Small intestine (tissue), 7 donors: ENCODE results near the gene ZSCAN10. TPM values are rescaled to one million over a fixed set of nuclear protein-coding genes. Genes with fewer than 3 reads are reported as not detected.

Source experiments
- DNase-seq, 2 donors: peaks; one replicate each; pipeline versions ENCODE4 v3.0.0 to v3.0.0-alpha.2; 2013
- FAIRE-seq: peaks from 2 replicates; lab custom pipeline; 2012; peaks lifted over from hg19 to GRCh38; lab: Jason Lieb, UNC
- H3K27ac ChIP-seq, 3 donors: one replicate each; pipeline ENCODE4 v1.5.1; 2013; ENCODE audit warnings: low read length in 2 of 3, mild to moderate bottlenecking in 2 of 3, control low read depth in 1 of 3, inconsistent platforms in 1 of 3, low read depth in 1 of 3, moderate library complexity in 1 of 3
- H3K27me3 ChIP-seq, 3 donors: one replicate each; pipeline ENCODE4 v1.6.1; 2013; ENCODE audit warnings: low read length in 3 of 3, inconsistent platforms in 1 of 3; ENCODE audit not compliant: control insufficient read depth in 3 of 3, insufficient read depth in 3 of 3
- H3K36me3 ChIP-seq, 3 donors: one replicate each; pipeline ENCODE4 v1.6.1; 2013; ENCODE audit warnings: low read length in 3 of 3, inconsistent platforms in 1 of 3, low read depth in 1 of 3, mild to moderate bottlenecking in 1 of 3, moderate library complexity in 1 of 3; ENCODE audit not compliant: control insufficient read depth in 3 of 3, insufficient read depth in 2 of 3
- H3K4me1 ChIP-seq, 3 donors: one replicate each; pipeline ENCODE4 v1.6.1; 2013; ENCODE audit warnings: low read length in 2 of 3, inconsistent platforms in 1 of 3, low read depth in 1 of 3, mild to moderate bottlenecking in 1 of 3, moderate library complexity in 1 of 3; ENCODE audit not compliant: control insufficient read depth in 3 of 3, insufficient read depth in 2 of 3
- H3K4me3 ChIP-seq, 3 donors: one replicate each; pipeline ENCODE4 v1.5.1; 2013; ENCODE audit warnings: low read length in 3 of 3, control low read depth in 1 of 3, inconsistent platforms in 1 of 3, low read depth in 1 of 3, mild to moderate bottlenecking in 1 of 3, moderate library complexity in 1 of 3
- H3K9me3 ChIP-seq, 2 donors: one replicate each; pipeline ENCODE4 v1.6.1; 2013; ENCODE audit warnings: low read depth in 1 of 2, low read length in 1 of 2; ENCODE audit not compliant: control insufficient read depth in 2 of 2, insufficient read depth in 1 of 2
- WGBS, 3 donors: extraction: QIAGEN DNeasy Blood & Tissue Kit; methylation state at CpG; one replicate each; pipeline ENCODE4 v1.1.7; 2013; 5-methylcytosine and 5-hydroxymethylcytosine counted together
- polyA plus RNA-seq, 4 donors: library from polyadenylated mRNA; stranded (reverse) in 3 of 4; unstranded in 1 of 4; fragments of 200-250 nt in 3 of 4; fragments of 120-200 nt in 1 of 4; gene quantifications; one replicate each; pipeline versions ENCODE4 v1.2.1 to v1.2.3, GENCODE V29; 2013
- donor health status: healthy with polysubstance abuse.
- donor health status: control.
- donor health status: control.
- donor health status: Bipolar disorder and iron deficiency.
- donor health status: healthy.

Gene ZSCAN10
- polyA plus RNA-seq, 4 donors, result 0.03 to 0.46 TPM; not detected in 2

GRCh38 chr16:3138342-3138741, 39.2 kb upstream of the ZSCAN10 start:
- FAIRE-seq (no peak), DNase-seq (no peak)

DNA sequence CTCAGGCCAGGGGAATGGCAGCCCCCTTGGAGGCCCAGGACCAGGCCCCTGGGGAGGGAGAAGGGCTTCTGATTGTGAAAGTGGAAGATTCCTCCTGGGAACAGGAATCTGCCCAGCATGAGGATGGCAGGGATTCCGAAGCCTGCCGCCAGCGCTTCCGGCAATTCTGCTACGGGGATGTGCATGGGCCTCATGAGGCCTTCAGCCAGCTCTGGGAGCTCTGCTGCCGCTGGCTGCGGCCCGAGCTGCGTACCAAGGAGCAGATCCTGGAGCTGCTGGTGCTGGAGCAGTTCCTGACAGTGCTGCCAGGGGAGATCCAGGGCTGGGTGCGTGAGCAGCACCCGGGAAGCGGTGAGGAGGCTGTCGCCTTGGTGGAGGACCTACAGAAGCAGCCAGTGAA, 38.2 kb upstream of the ZSCAN10 start:
- Histone ChIP-seq H3K4me3 (no peak overlapping the region), H3K36me3 (peaks cover 0 to 50% (median 16%) of the 10 kb centered on the region in 3 donors), H3K9me3 (no peaks in the 10 kb centered on the region), H3K27ac (no peak overlapping the region), H3K4me1 (peaks cover 0 to 7% (median 2%) of the 10 kb centered on the region in 3 donors), H3K27me3 (no peaks in the 10 kb centered on the region)
- FAIRE-seq, result no peak
- WGBS, 3 donors, result 94% methylated on average over 13 of the region's 13 CpGs
- no peak for DNase-seq

More at GRCh38 chr16:3138342-3138741, 39.2 kb upstream of the ZSCAN10 start:
- Histone ChIP-seq H3K27ac (no peak overlapping the region), H3K9me3 (no peaks in the 10 kb centered on the region), H3K4me3 (no peak overlapping the region), H3K36me3 (peaks cover 0 to 61% (median 19%) of the 10 kb centered on the region in 3 donors), H3K27me3 (no peaks in the 10 kb centered on the region), H3K4me1 (peaks cover 0 to 7% (median 5%) of the 10 kb centered on the region in 3 donors)
- WGBS, 3 donors, result 87 to 90% (median 88%) methylated on average over 16 to 21 of the region's 21 CpGs

DNA sequence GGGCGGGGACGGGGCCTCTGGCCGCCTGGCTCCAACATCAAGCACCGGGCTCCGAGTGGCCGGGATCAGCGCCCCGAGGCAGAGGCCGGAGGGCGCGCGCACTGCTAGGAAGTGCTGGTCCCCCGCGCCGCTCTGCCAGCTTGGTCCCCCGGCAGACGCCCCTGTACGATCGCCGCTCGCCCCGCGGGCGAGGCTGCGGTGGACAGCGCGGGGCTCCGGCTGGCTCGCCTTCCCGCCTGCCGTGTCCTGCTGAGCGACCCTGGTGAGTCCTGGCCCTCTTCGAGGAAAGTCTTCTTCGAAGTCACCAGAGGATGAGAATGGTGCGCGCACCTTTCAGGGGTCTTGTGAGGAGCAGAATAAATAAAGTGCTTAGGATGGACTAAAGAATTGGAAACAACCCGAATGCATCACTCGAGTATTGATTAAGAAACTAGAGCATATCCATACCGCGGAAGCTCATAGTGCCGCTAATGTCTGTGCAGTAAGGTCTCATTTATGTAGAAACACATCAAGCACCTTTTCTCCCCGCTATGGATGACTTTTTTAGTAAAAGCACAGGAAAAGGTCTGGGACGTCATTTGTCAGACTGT, 36.1 kb upstream of the ZSCAN10 start:
- DNase-seq (peak in 1 of 2 donors; percentile 30), FAIRE-seq (no peak)
- Histone ChIP-seq H3K27me3 (no peaks in the 10 kb centered on the region), H3K4me3 (peak overlapping the region; percentile 75 to 87 (median 87)), H3K27ac (peak overlapping the region; percentile 82 to 91 (median 89)), H3K4me1 (peaks cover 0 to 7% (median 2%) of the 10 kb centered on the region in 3 donors), H3K9me3 (no peaks in the 10 kb centered on the region), H3K36me3 (peaks cover 0 to 42% (median 2%) of the 10 kb centered on the region in 3 donors)
- WGBS, 3 donors, result 0 to 1% (median 1%) methylated on average over 34 to 43 of the region's 43 CpGs

- Histone ChIP-seq H3K9me3 (no peaks in the 10 kb centered on the region), H3K27me3 (no peaks in the 10 kb centered on the region), H3K4me1 (peaks cover 0 to 11% (median 2%) of the 10 kb centered on the region in 3 donors), H3K4me3 (peak within 1 kb of the TSS; percentile 87 to 95 (median 94)), H3K27ac (peak within 1 kb of the TSS; percentile 89 to 97 (median 95)), H3K36me3 (peaks cover 0 to 43% (median 2%) of the 10 kb centered on the region in 3 donors)
- WGBS, 3 donors, result 0 to 1% (median 0%) methylated on average over 57 to 63 of the region's 63 CpGs
- DNase-seq, result peak; percentile 98 to 99
- FAIRE-seq, result no peak
These were observed 35.4 kb upstream of the ZSCAN10 start, which contains the start of gene ZNF213 for GRCh38 chr16:3134338-3135125. Gene ZNF213 (plus strand): TSS chr16:3135029. CDS start chr16:3137281, 2,252 bp downstream.

DNA sequence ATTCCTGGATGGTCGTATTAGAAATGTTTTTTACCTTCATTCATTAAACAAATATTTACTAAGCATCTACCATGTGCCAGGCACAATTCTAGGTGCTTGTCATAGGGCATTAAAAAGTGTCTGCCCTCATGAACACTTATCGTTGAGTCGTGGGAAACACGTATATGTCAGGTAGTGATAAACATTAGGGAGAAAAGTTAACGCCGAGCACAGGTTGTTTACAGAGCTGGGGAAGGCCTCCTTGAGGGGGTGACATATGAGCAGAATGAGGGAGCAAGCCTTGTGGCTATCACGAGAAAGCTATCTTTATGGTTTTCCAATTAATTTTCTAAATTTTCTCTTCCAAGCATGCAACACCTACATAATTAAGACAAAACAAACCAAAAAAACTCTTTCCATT, 34.8 kb upstream of the ZSCAN10 start:
- 1 to 7% (median 6%) methylated on average over 7 of the region's 7 CpGs for WGBS, 3 donors
- peaks cover 0 to 42% (median 0%) of the 10 kb centered on the region in 3 donors for H3K36me3 ChIP-seq
- peaks cover 0 to 17% (median 2%) of the 10 kb centered on the region in 3 donors for H3K4me1 ChIP-seq
- no peaks in the 10 kb centered on the region for H3K9me3 ChIP-seq
- no peaks in the 10 kb centered on the region for H3K27me3 ChIP-seq
- H3K4me3 ChIP-seq, result peak overlapping the region; percentile 87 to 95 (median 94)
- FAIRE-seq (no peak), DNase-seq (peak in 1 of 2 donors; percentile 46)
- H3K27ac ChIP-seq, result peak overlapping the region; percentile 74 to 97 (median 95)

DNA sequence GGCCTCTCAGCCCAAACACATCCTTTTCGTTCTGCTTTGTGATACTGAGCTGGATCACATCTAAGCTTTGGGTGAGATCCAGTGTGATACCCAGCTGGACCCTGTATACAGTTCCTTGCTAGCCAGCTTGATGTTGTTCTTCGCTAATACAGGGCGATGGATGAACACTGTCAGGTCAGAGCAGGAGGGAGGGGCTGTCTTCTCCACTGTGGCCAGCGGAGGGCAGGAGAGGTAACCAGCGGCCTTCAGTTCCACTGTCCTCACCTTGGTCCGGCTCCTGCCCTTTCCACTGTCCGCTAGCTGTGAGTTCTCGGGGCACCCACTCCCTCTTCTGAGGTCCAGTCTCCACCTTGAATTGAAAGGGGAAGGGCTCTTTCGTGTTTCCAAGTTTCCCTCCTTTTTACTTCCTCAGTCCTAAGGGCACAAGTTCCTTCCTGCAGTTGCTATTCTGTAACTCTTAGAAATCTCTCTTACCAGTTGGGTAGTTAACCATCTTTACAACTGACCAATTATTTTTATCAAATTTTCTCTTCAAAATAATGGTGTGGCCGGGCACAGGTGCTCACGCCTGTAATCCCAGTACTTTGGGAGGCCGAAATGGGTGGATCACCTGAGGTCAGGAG, 32.8 kb upstream of the ZSCAN10 start:
- H3K27ac ChIP-seq, result peak overlapping the region in 1 of 3 donors; percentile 11
- H3K36me3 ChIP-seq, result peaks cover 0 to 30% (median 0%) of the 10 kb centered on the region in 3 donors
- H3K9me3 ChIP-seq, result no peaks in the 10 kb centered on the region
- peaks cover 0 to 17% (median 2%) of the 10 kb centered on the region in 3 donors for H3K4me1 ChIP-seq
- FAIRE-seq (no peak), DNase-seq (peak; percentile 51 to 70)
- H3K27me3 ChIP-seq, result no peaks in the 10 kb centered on the region
- 63 to 66% (median 64%) methylated on average over 12 of the region's 12 CpGs for WGBS, 3 donors
- no peak overlapping the region for H3K4me3 ChIP-seq

- peak; percentile 93 to 95 for DNase-seq
- no peaks in the 10 kb centered on the region for H3K9me3 ChIP-seq
- H3K4me3 ChIP-seq, result peak overlapping the region; percentile 28 to 51 (median 37)
- no peak for FAIRE-seq
- peak overlapping the region; percentile 34 to 67 (median 66) for H3K27ac ChIP-seq
- H3K27me3 ChIP-seq, result no peaks in the 10 kb centered on the region
- H3K36me3 ChIP-seq, result peaks cover 0 to 32% (median 0%) of the 10 kb centered on the region in 3 donors
- H3K4me1 ChIP-seq, result peaks cover 0 to 19% (median 0%) of the 10 kb centered on the region in 3 donors
- WGBS, 3 donors, result 5 to 10% (median 6%) methylated on average over 28 of the region's 28 CpGs
These were observed 30.3 kb upstream of the ZSCAN10 start for GRCh38 chr16:3129137-3130131.
